MCF 10A (cell line): ENCODE measurements around the gene MRGPRF. TPM values are rescaled to one million over a fixed set of nuclear protein-coding genes. Genes with fewer than 3 reads are reported as not detected.

ENCODE experiments used
- BruUV-seq: library from RNA; stranded (reverse); fragments of 400-500 nt; replicated peaks from 2 replicates; lab custom pipeline; 2021; lab: Mats Ljungman, UMichigan
- CTCF ChIA-PET: fragments of 300-600 bp; sonication (Branson Sonifier 250); formaldehyde crosslinking; extraction: SDS; loops from one replicate; lab custom pipeline; 2021; ENCODE audit warnings: antibody characterized with exemption, inconsistent platforms; lab: Yijun Ruan, JAX
- POLR2A ChIA-PET: fragments of 300-600, 350-650 bp; sonication (Branson Sonifier 250); formaldehyde crosslinking; extraction: SDS; loops from one replicate; lab custom pipeline; 2020; ENCODE audit warnings: antibody characterized with exemption, inconsistent platforms; lab: Yijun Ruan, JAX
- DNase-seq: peaks from one replicate; pipeline ENCODE4 v3.0.0-alpha.2; 2018; ENCODE audit not compliant: unreplicated experiment
- H3K27ac Mint-ChIP-seq: one replicate; pipeline ENCODE4 v1.8.0; 2022; ENCODE audit warnings: mild to moderate bottlenecking, low read depth, mixed read lengths; ENCODE audit not compliant: unreplicated experiment
- H3K27me3 Mint-ChIP-seq: one replicate; pipeline ENCODE4 v1.8.0; 2022; ENCODE audit warnings: mixed read lengths; ENCODE audit not compliant: insufficient read depth, unreplicated experiment
- H3K36me3 Mint-ChIP-seq: one replicate; pipeline ENCODE4 v1.8.0; 2022; ENCODE audit warnings: mild to moderate bottlenecking, moderate library complexity, mixed read lengths; ENCODE audit not compliant: insufficient read depth, unreplicated experiment
- H3K4me1 Mint-ChIP-seq: one replicate; pipeline ENCODE4 v1.8.0; 2022; ENCODE audit warnings: mixed read lengths; ENCODE audit not compliant: insufficient read depth, unreplicated experiment
- H3K4me3 Mint-ChIP-seq: one replicate; pipeline ENCODE4 v1.8.0; 2022; ENCODE audit warnings: mild to moderate bottlenecking, moderate library complexity, mixed read lengths; ENCODE audit not compliant: unreplicated experiment
- H3K9me3 Mint-ChIP-seq: one replicate; pipeline ENCODE4 v1.8.0; 2022; ENCODE audit warnings: mixed read lengths; ENCODE audit not compliant: unreplicated experiment
- CTCF ChIP-seq: fragments of 200-600 bp; IDR thresholded peaks from one replicate; pipeline ENCODE4 v1.8.0; 2022; ENCODE audit warnings: antibody characterized with exemption, mild to moderate bottlenecking; ENCODE audit not compliant: unreplicated experiment
- intact Hi-C: fragments of 100-400 bp; cut with micrococcal nuclease; formaldehyde crosslinking; loops from 2 replicates; pipeline ENCODE4 v1.14.1; 2022
- total RNA-seq: library from RNA; stranded (reverse); gene quantifications from 2 replicates; pipeline ENCODE4 v1.2.3, GENCODE V29; 2022

Gene MRGPRF
- total RNA-seq, 1 experiment from 2014 or later = not detected

- Mint-ChIP-seq H3K9me3 (no peaks in the 10 kb centered on the region), H3K4me3 (no peak overlapping the region), H3K27ac (no peak overlapping the region), H3K36me3 (no peaks in the 10 kb centered on the region), H3K4me1 (no peaks in the 10 kb centered on the region), H3K27me3 (peaks cover 31% of the 10 kb centered on the region)
- ChIA-PET CTCF (no interaction called here), POLR2A (no interaction called here)
- intact Hi-C loops = no loop called here
- DNase-seq = no peak
- TF ChIP-seq CTCF = no peak
- BruUV-seq = no TSS peak
Measured at GRCh38 chr11:69018924-69019323, 5.9 kb upstream of the MRGPRF start.

GRCh38 chr11:69017951-69018350, 4.9 kb upstream of the MRGPRF start:
- POLR2A ChIA-PET = no interaction called here

GRCh38 chr11:69014898-69015549, 2.0 kb upstream of the MRGPRF start:
- Mint-ChIP-seq H3K36me3 (no peaks in the 10 kb centered on the region), H3K4me1 (no peaks in the 10 kb centered on the region), H3K27me3 (peaks cover 31% of the 10 kb centered on the region), H3K9me3 (no peaks in the 10 kb centered on the region), H3K4me3 (no peak overlapping the region), H3K27ac (no peak overlapping the region)
- DNase-seq = no peak
- BruUV-seq = no TSS peak
- ChIA-PET CTCF (interaction anchor here (0.5 to 1.5 kb wide), 2 partner anchors 13 to 83 kb away, joined by 4 to 5 read pairs; no protein-coding TSS in a partner anchor), POLR2A (no interaction called here)
- intact Hi-C loops = no loop called here
- TF ChIP-seq CTCF = no peak

More at GRCh38 chr11:69017951-69018350, 4.9 kb upstream of the MRGPRF start:
- Mint-ChIP-seq H3K4me3 (no peak overlapping the region), H3K9me3 (no peaks in the 10 kb centered on the region), H3K4me1 (no peaks in the 10 kb centered on the region), H3K27me3 (peaks cover 31% of the 10 kb centered on the region), H3K27ac (no peak overlapping the region), H3K36me3 (no peaks in the 10 kb centered on the region)
- TF ChIP-seq CTCF = no peak
- no peak for DNase-seq
- intact Hi-C loops = no loop called here
- CTCF ChIA-PET = no interaction called here
- no TSS peak for BruUV-seq

GRCh38 chr11:69014084-69014851, 1.2 kb upstream of the MRGPRF start:
- Mint-ChIP-seq H3K9me3 (no peaks in the 10 kb centered on the region), H3K27me3 (peaks cover 31% of the 10 kb centered on the region), H3K4me1 (peaks cover under 1% of the 10 kb centered on the region), H3K36me3 (no peaks in the 10 kb centered on the region), H3K4me3 (no peak overlapping the region), H3K27ac (no peak overlapping the region)
- intact Hi-C loops = no loop called here
- ChIA-PET POLR2A (no interaction called here), CTCF (no interaction called here)
- DNase-seq = no peak
- BruUV-seq = no TSS peak
- no peak for TF ChIP-seq CTCF
